HUES6 (cell line): ENCODE data around the gene MYEOV.

Experiments used
- H3K27ac ChIP-seq: 2 replicates; pipeline ENCODE4 v1.7.0; 2013; ENCODE audit warnings: low read depth, mild to moderate bottlenecking, low read length, inconsistent platforms
- H3K27me3 ChIP-seq: 2 replicates; pipeline ENCODE4 v1.6.1; 2013; ENCODE audit warnings: low read length; ENCODE audit not compliant: control insufficient read depth, insufficient read depth
- H3K36me3 ChIP-seq: 2 replicates; pipeline ENCODE4 v1.6.1; 2013; ENCODE audit warnings: low read length; ENCODE audit not compliant: control insufficient read depth, insufficient read depth
- H3K4me1 ChIP-seq: 2 replicates; pipeline ENCODE4 v1.6.1; 2013; ENCODE audit warnings: low read length; ENCODE audit not compliant: control insufficient read depth, insufficient read depth
- H3K4me3 ChIP-seq: 2 replicates; pipeline ENCODE4 v1.5.1; 2013; ENCODE audit warnings: low read depth, low read length
- H3K9ac ChIP-seq: one replicate; pipeline ENCODE4 v1.6.1; 2013; ENCODE audit warnings: mild to moderate bottlenecking, low read length
- H3K9me3 ChIP-seq: 2 replicates; pipeline ENCODE4 v1.6.1; 2013; ENCODE audit warnings: low read depth, low read length; ENCODE audit not compliant: control insufficient read depth, insufficient read depth

MYEOV gene

GRCh38 chr11:69267395-69267805 is 26.6 kb upstream of the MYEOV start:
- H3K36me3 ChIP-seq, result no peaks in the 10 kb centered on the region
- peaks cover 4% of the 10 kb centered on the region; the same call in 1 of the 2 replicates for H3K9me3 ChIP-seq
- H3K27me3 ChIP-seq, result no peaks in the 10 kb centered on the region
- no peaks in the 10 kb centered on the region for H3K4me1 ChIP-seq
- no peak overlapping the region for H3K4me3 ChIP-seq
- H3K27ac ChIP-seq, result no peak overlapping the region
- no peak overlapping the region for H3K9ac ChIP-seq

- Histone ChIP-seq H3K4me1 (no peaks in the 10 kb centered on the region), H3K9ac (no peak overlapping the region), H3K9me3 (no peaks in the 10 kb centered on the region), H3K36me3 (no peaks in the 10 kb centered on the region), H3K4me3 (no peak overlapping the region), H3K27ac (no peak overlapping the region), H3K27me3 (no peaks in the 10 kb centered on the region)
Measured at GRCh38 chr11:69268911-69269310, 25.0 kb upstream of the MYEOV start.

- no peak overlapping the region for H3K4me3 ChIP-seq
- no peaks in the 10 kb centered on the region for H3K4me1 ChIP-seq
- H3K27ac ChIP-seq, result no peak overlapping the region
- H3K36me3 ChIP-seq, result no peaks in the 10 kb centered on the region
- H3K27me3 ChIP-seq, result no peaks in the 10 kb centered on the region
- no peaks in the 10 kb centered on the region for H3K9me3 ChIP-seq
- no peak overlapping the region for H3K9ac ChIP-seq
Measured at GRCh38 chr11:69269388-69269787, 24.6 kb upstream of the MYEOV start.

- Histone ChIP-seq H3K36me3 (no peaks in the 10 kb centered on the region), H3K4me3 (no peak overlapping the region), H3K27me3 (no peaks in the 10 kb centered on the region), H3K9ac (no peak overlapping the region), H3K27ac (no peak overlapping the region), H3K9me3 (no peaks in the 10 kb centered on the region), H3K4me1 (no peaks in the 10 kb centered on the region)
Measured at GRCh38 chr11:69269926-69270697, 23.8 kb upstream of the MYEOV start.

GRCh38 chr11:69270941-69271340 is 23.0 kb upstream of the MYEOV start:
- no peak overlapping the region for H3K4me3 ChIP-seq
- H3K4me1 ChIP-seq, result no peaks in the 10 kb centered on the region
- H3K36me3 ChIP-seq, result no peaks in the 10 kb centered on the region
- H3K9me3 ChIP-seq, result 0 out of 2 replicates have a peak, but pooled peaks cover 2% of the 10 kb centered on the region
- H3K27ac ChIP-seq, result no peak overlapping the region
- no peak overlapping the region for H3K9ac ChIP-seq
- H3K27me3 ChIP-seq, result no peaks in the 10 kb centered on the region

GRCh38 chr11:69272055-69272454 is 21.9 kb upstream of the MYEOV start:
- H3K4me3 ChIP-seq, result no peak overlapping the region
- no peaks in the 10 kb centered on the region for H3K36me3 ChIP-seq
- H3K9me3 ChIP-seq, result 0 out of 2 replicates have a peak, but pooled peaks cover 4% of the 10 kb centered on the region
- no peaks in the 10 kb centered on the region for H3K4me1 ChIP-seq
- H3K27ac ChIP-seq, result no peak overlapping the region
- no peak overlapping the region for H3K9ac ChIP-seq
- H3K27me3 ChIP-seq, result no peaks in the 10 kb centered on the region

- no peaks in the 10 kb centered on the region for H3K36me3 ChIP-seq
- peaks cover 5% of the 10 kb centered on the region; the same call in 1 of the 2 replicates for H3K4me1 ChIP-seq
- H3K27me3 ChIP-seq, result no peaks in the 10 kb centered on the region
- H3K4me3 ChIP-seq, result no peak overlapping the region
- H3K9ac ChIP-seq, result no peak overlapping the region
- H3K9me3 ChIP-seq, result 0 out of 2 replicates have a peak, but pooled peaks cover 4% of the 10 kb centered on the region
- H3K27ac ChIP-seq, result no peak overlapping the region
Measured at GRCh38 chr11:69272831-69273485, 21.0 kb upstream of the MYEOV start.

GRCh38 chr11:69273571-69273970 is 20.4 kb upstream of the MYEOV start:
- H3K36me3 ChIP-seq, result no peaks in the 10 kb centered on the region
- 0 out of 2 replicates have a peak, but pooled peaks cover 4% of the 10 kb centered on the region for H3K9me3 ChIP-seq
- H3K27ac ChIP-seq, result no peak overlapping the region
- peaks cover 10% of the 10 kb centered on the region; the same call in 1 of the 2 replicates for H3K4me1 ChIP-seq
- H3K9ac ChIP-seq, result no peak overlapping the region
- H3K27me3 ChIP-seq, result no peaks in the 10 kb centered on the region
- H3K4me3 ChIP-seq, result no peak overlapping the region

- Histone ChIP-seq H3K27me3 (no peaks in the 10 kb centered on the region), H3K4me3 (no peak overlapping the region), H3K9me3 (0 out of 2 replicates have a peak, but pooled peaks cover 4% of the 10 kb centered on the region), H3K9ac (no peak overlapping the region), H3K4me1 (peaks cover 10% of the 10 kb centered on the region; the same call in 1 of the 2 replicates), H3K36me3 (no peaks in the 10 kb centered on the region), H3K27ac (no peak overlapping the region)
Measured at GRCh38 chr11:69274531-69275016, 19.4 kb upstream of the MYEOV start.

GRCh38 chr11:69275178-69275577 is 18.8 kb upstream of the MYEOV start:
- Histone ChIP-seq H3K27me3 (no peaks in the 10 kb centered on the region), H3K4me3 (no peak overlapping the region), H3K27ac (no peak overlapping the region), H3K4me1 (peaks cover 10% of the 10 kb centered on the region; the same call in 1 of the 2 replicates), H3K9me3 (0 out of 2 replicates have a peak, but pooled peaks cover 4% of the 10 kb centered on the region), H3K9ac (no peak overlapping the region), H3K36me3 (no peaks in the 10 kb centered on the region)

GRCh38 chr11:69276165-69276564 is 17.8 kb upstream of the MYEOV start:
- Histone ChIP-seq H3K4me1 (peaks cover 10% of the 10 kb centered on the region; the same call in 1 of the 2 replicates), H3K27ac (no peak overlapping the region), H3K4me3 (no peak overlapping the region), H3K9me3 (0 out of 2 replicates have a peak, but pooled peaks cover 4% of the 10 kb centered on the region), H3K27me3 (no peaks in the 10 kb centered on the region), H3K36me3 (no peaks in the 10 kb centered on the region), H3K9ac (no peak overlapping the region)
